Activated T-helper 2 cell treated with anti-CD3 and anti-CD28 coated beads, Interferon-gamma antibody, Interleukin-2, Interleukin-4, amounts not matched to agents 10 μg/mL and 5 μg/mL and 100 μg/mL, durations not matched to agents 14 hours and 24 hours and 36 hours (primary cell): Measurements from ENCODE around the gene ZNF678. TPM values are rescaled to one million over a fixed set of nuclear protein-coding genes. Genes with fewer than 3 reads are reported as not detected.
"Not testable (repeated sequence)": the region's sequence is repeated elsewhere in the genome, so short reads cannot be mapped to it uniquely, and the experiment has no call there.

Experiments used
- DNase-seq: peaks from one replicate; pipeline ENCODE4 v3.0.0; 2021; ENCODE audit warnings: low spot score
- H3K27ac Mint-ChIP-seq: one replicate; pipeline ENCODE4 v1.8.0; 2021; ENCODE audit warnings: mixed read lengths
- H3K27me3 Mint-ChIP-seq: one replicate; pipeline ENCODE4 v1.8.0; 2021; ENCODE audit warnings: low read depth, mixed read lengths
- H3K36me3 Mint-ChIP-seq: one replicate; pipeline ENCODE4 v1.8.0; 2021; ENCODE audit warnings: low read depth, mixed read lengths
- H3K4me1 Mint-ChIP-seq: one replicate; pipeline ENCODE4 v1.8.0; 2021; ENCODE audit warnings: low read depth, mixed read lengths
- H3K4me3 Mint-ChIP-seq: one replicate; pipeline ENCODE4 v1.8.0; 2021; ENCODE audit warnings: low read depth, mild to moderate bottlenecking, moderate library complexity, mixed read lengths
- H3K9me3 Mint-ChIP-seq: one replicate; pipeline ENCODE4 v1.8.0; 2021; ENCODE audit warnings: mixed read lengths
- intact Hi-C: fragments of 100-400 bp; cut with micrococcal nuclease; formaldehyde crosslinking; loops from one replicate; pipeline ENCODE4 v1.15.1; 2023
- total RNA-seq: library from RNA; stranded (reverse); gene quantifications from 2 replicates; pipeline ENCODE4 v1.2.3, GENCODE V29; 2022

The ZNF678 gene
- total RNA-seq, 1 donor from 2014 or later, result 5.1 TPM

GRCh38 chr1:227544067-227545050 lies 19.0 kb upstream of the ZNF678 start:
- H3K4me3 Mint-ChIP-seq, result no peak overlapping the region
- H3K9me3 Mint-ChIP-seq, result no peaks in the 10 kb centered on the region
- H3K36me3 Mint-ChIP-seq, result no peaks in the 10 kb centered on the region
- peaks cover 4% of the 10 kb centered on the region for H3K27me3 Mint-ChIP-seq
- no peak for DNase-seq
- peaks cover 4% of the 10 kb centered on the region for H3K4me1 Mint-ChIP-seq
- intact Hi-C loops, result loop anchor here (5.0 kb wide), 1 partner anchor 243 kb away; no protein-coding TSS in a partner anchor
- H3K27ac Mint-ChIP-seq, result no peak overlapping the region

GRCh38 chr1:227545361-227545760 lies 18.0 kb upstream of the ZNF678 start:
- no peak for DNase-seq
- peaks cover 4% of the 10 kb centered on the region for H3K27me3 Mint-ChIP-seq
- H3K9me3 Mint-ChIP-seq, result peaks cover under 1% of the 10 kb centered on the region
- no peak overlapping the region for H3K27ac Mint-ChIP-seq
- intact Hi-C loops, result no loop called here
- H3K4me1 Mint-ChIP-seq, result peaks cover 4% of the 10 kb centered on the region
- no peak overlapping the region for H3K4me3 Mint-ChIP-seq
- H3K36me3 Mint-ChIP-seq, result no peaks in the 10 kb centered on the region

- no peaks in the 10 kb centered on the region for H3K36me3 Mint-ChIP-seq
- H3K9me3 Mint-ChIP-seq, result peaks cover 6% of the 10 kb centered on the region
- no peak for DNase-seq
- no peak overlapping the region for H3K4me3 Mint-ChIP-seq
- no peak overlapping the region for H3K27ac Mint-ChIP-seq
- peaks cover 4% of the 10 kb centered on the region for H3K4me1 Mint-ChIP-seq
- intact Hi-C loops, result no loop called here
- peaks cover 4% of the 10 kb centered on the region for H3K27me3 Mint-ChIP-seq
Observed at GRCh38 chr1:227546059-227546458, 17.3 kb upstream of the ZNF678 start.

GRCh38 chr1:227546598-227547309 lies 16.6 kb upstream of the ZNF678 start:
- Mint-ChIP-seq H3K27ac (no peak overlapping the region), H3K4me1 (peaks cover 4% of the 10 kb centered on the region), H3K36me3 (peaks cover under 1% of the 10 kb centered on the region), H3K9me3 (peaks cover 12% of the 10 kb centered on the region), H3K4me3 (no peak overlapping the region), H3K27me3 (no peaks in the 10 kb centered on the region)
- no peak for DNase-seq
- intact Hi-C loops, result no loop called here

- Mint-ChIP-seq H3K4me3 (no peak overlapping the region), H3K4me1 (peaks cover 4% of the 10 kb centered on the region), H3K27ac (no peak overlapping the region), H3K36me3 (peaks cover 2% of the 10 kb centered on the region), H3K9me3 (peaks cover 18% of the 10 kb centered on the region), H3K27me3 (no peaks in the 10 kb centered on the region)
- intact Hi-C loops, result no loop called here
- DNase-seq, result no peak
Observed at GRCh38 chr1:227547310-227548118, 15.8 kb upstream of the ZNF678 start.

- no peak for DNase-seq
- Mint-ChIP-seq H3K4me3 (no peak overlapping the region), H3K27ac (no peak overlapping the region), H3K36me3 (peaks cover 2% of the 10 kb centered on the region), H3K27me3 (peaks cover 3% of the 10 kb centered on the region), H3K4me1 (peaks cover under 1% of the 10 kb centered on the region), H3K9me3 (peaks cover 23% of the 10 kb centered on the region)
- intact Hi-C loops, result no loop called here
Observed at GRCh38 chr1:227548119-227548397, 15.3 kb upstream of the ZNF678 start.

- no peak overlapping the region for H3K27ac Mint-ChIP-seq
- no peaks in the 10 kb centered on the region for H3K4me1 Mint-ChIP-seq
- intact Hi-C loops, result no loop called here
- H3K36me3 Mint-ChIP-seq, result peaks cover 2% of the 10 kb centered on the region
- DNase-seq, result no peak
- H3K9me3 Mint-ChIP-seq, result peaks cover 23% of the 10 kb centered on the region
- H3K27me3 Mint-ChIP-seq, result peaks cover 3% of the 10 kb centered on the region
- no peak overlapping the region for H3K4me3 Mint-ChIP-seq
Observed at GRCh38 chr1:227548448-227548847, 14.9 kb upstream of the ZNF678 start.

- no peaks in the 10 kb centered on the region for H3K4me1 Mint-ChIP-seq
- H3K27me3 Mint-ChIP-seq, result peaks cover 3% of the 10 kb centered on the region
- H3K36me3 Mint-ChIP-seq, result peaks cover 2% of the 10 kb centered on the region
- H3K27ac Mint-ChIP-seq, result no peak overlapping the region
- H3K9me3 Mint-ChIP-seq, result peaks cover 28% of the 10 kb centered on the region
- DNase-seq, result no peak
- intact Hi-C loops, result no loop called here
- no peak overlapping the region for H3K4me3 Mint-ChIP-seq
Observed at GRCh38 chr1:227549892-227550291, 13.5 kb upstream of the ZNF678 start.

- H3K27ac Mint-ChIP-seq, H3K36me3 Mint-ChIP-seq, H3K4me1 Mint-ChIP-seq, H3K4me3 Mint-ChIP-seq, H3K27me3 Mint-ChIP-seq, DNase-seq, intact Hi-C loops: not testable (repeated sequence)
- peaks cover 28% of the 10 kb centered on the region for H3K9me3 Mint-ChIP-seq
Observed at GRCh38 chr1:227551881-227552280, 11.5 kb upstream of the ZNF678 start.

- Mint-ChIP-seq H3K36me3 (peaks cover 2% of the 10 kb centered on the region), H3K27ac (no peak overlapping the region), H3K9me3 (peaks cover 19% of the 10 kb centered on the region), H3K4me3 (no peak overlapping the region), H3K27me3 (peaks cover 25% of the 10 kb centered on the region), H3K4me1 (peaks cover 4% of the 10 kb centered on the region)
- no peak for DNase-seq
- intact Hi-C loops, result no loop called here
Observed at GRCh38 chr1:227556288-227556687, 7.1 kb upstream of the ZNF678 start.

- Mint-ChIP-seq H3K4me1 (peaks cover 6% of the 10 kb centered on the region), H3K9me3 (peaks cover 5% of the 10 kb centered on the region), H3K4me3 (no peak overlapping the region), H3K27me3 (peaks cover 31% of the 10 kb centered on the region), H3K36me3 (peaks cover 10% of the 10 kb centered on the region), H3K27ac (no peak overlapping the region)
- no peak for DNase-seq
- intact Hi-C loops, result no loop called here
Observed at GRCh38 chr1:227557962-227558725, 5.2 kb upstream of the ZNF678 start.

GRCh38 chr1:227558732-227559262 lies 4.6 kb upstream of the ZNF678 start:
- intact Hi-C loops, result no loop called here
- H3K27ac Mint-ChIP-seq, result no peak overlapping the region
- H3K4me3 Mint-ChIP-seq, result no peak overlapping the region
- H3K27me3 Mint-ChIP-seq, result peaks cover 31% of the 10 kb centered on the region
- H3K9me3 Mint-ChIP-seq, result peaks cover 5% of the 10 kb centered on the region
- no peak for DNase-seq
- H3K36me3 Mint-ChIP-seq, result peaks cover 12% of the 10 kb centered on the region
- H3K4me1 Mint-ChIP-seq, result peaks cover 8% of the 10 kb centered on the region
